K562 (cell line): ENCODE data around the gene ARID3B. TPM values are rescaled to one million over a fixed set of nuclear protein-coding genes. Genes with fewer than 3 reads are reported as not detected.

Source experiments
- ATAC-seq: fragments of 200-7000 bp; cut with Tn5 transposase; 3 replicates; pipeline ENCODE4 v1.9.1; 2020; ENCODE audit warnings: moderate library complexity
- BruUV-seq: library from RNA; stranded (reverse); fragments of 400-500 nt; replicated peaks from 2 replicates; lab custom pipeline; 2021; lab: Mats Ljungman, UMichigan
- CTCF ChIA-PET: fragments of 300-600 bp; formaldehyde crosslinking; extraction: SDS; loops from one replicate; lab custom pipeline; 2021; ENCODE audit warnings: low intra/inter-chr PET ratio; lab: Yijun Ruan, JAX
- POLR2A ChIA-PET: fragments of 300-600, 350-650 bp; sonication (Branson Sonifier 250); formaldehyde crosslinking; extraction: SDS; loops from one replicate; lab custom pipeline; 2021; ENCODE audit warnings: antibody characterized with exemption, inconsistent platforms; lab: Yijun Ruan, JAX
- DNase-seq, 4 experiments: peaks; one replicate each; pipeline versions ENCODE4 v3.0.0 to v3.0.0-alpha.2; 2011 to 2018; ENCODE audit warnings: low spot score in 3 of 4, mixed read lengths in 3 of 4; ENCODE audit errors: extremely low read depth in 1 of 4
- FAIRE-seq: peaks from 2 replicates; lab custom pipeline; 2011; peaks lifted over from hg19 to GRCh38; lab: Jason Lieb, UNC
- H2AFZ ChIP-seq: 2 replicates; pipeline ENCODE4 v1.6.0; 2011; ENCODE audit warnings: low read depth, low read length, control low read depth, inconsistent platforms
- H3K27ac ChIP-seq: fragments of 200-600 bp; 3 replicates; pipeline ENCODE4 v1.8.0; 2011; ENCODE audit warnings: low read depth, mild to moderate bottlenecking, control low read depth, inconsistent platforms, low read length, moderate library complexity, mixed read lengths; ENCODE audit errors: extremely low read depth
- H3K27me3 ChIP-seq, 2 experiments: fragments of 300-600 bp in 1 of 2; 2 replicates in 1 of 2; 3 replicates in 1 of 2; pipeline versions ENCODE4 v1.6.0 to v1.8.0; 2011; ENCODE audit warnings: inconsistent platforms in 2 of 2, low read length in 2 of 2, mild to moderate bottlenecking in 1 of 2, mixed read lengths in 1 of 2, moderate library complexity in 1 of 2; ENCODE audit not compliant: control insufficient read depth in 2 of 2, insufficient read depth in 2 of 2
- H3K36me3 ChIP-seq: fragments of 300-600 bp; 3 replicates; pipeline ENCODE4 v1.8.0; 2011; ENCODE audit warnings: mild to moderate bottlenecking, low read length, inconsistent platforms; ENCODE audit not compliant: control insufficient read depth, insufficient read depth
- H3K4me1 ChIP-seq, 2 experiments: fragments of 200-600 bp in 1 of 2; replicated peaks in 1 of 2; 2 replicates in 1 of 2; 3 replicates in 1 of 2; pipeline versions ENCODE4 v1.5.1 to v1.8.0; 2011; ENCODE audit warnings: inconsistent platforms in 2 of 2, low read length in 2 of 2, mild to moderate bottlenecking in 1 of 2, mixed read lengths in 1 of 2, moderate library complexity in 1 of 2; ENCODE audit not compliant: control insufficient read depth in 2 of 2, insufficient read depth in 2 of 2
- H3K4me2 ChIP-seq: 2 replicates; pipeline ENCODE4 v1.6.1; 2011; ENCODE audit warnings: low read length, control low read depth, inconsistent platforms, mixed read lengths; ENCODE audit not compliant: insufficient read depth
- H3K4me3 ChIP-seq: fragments of 200-600 bp; sonication (generic), shearing (Covaris generic); 2 replicates; pipeline ENCODE4 v1.5.1; 2016; ENCODE audit warnings: control low read depth, inconsistent platforms
- H3K79me2 ChIP-seq: fragments of 200-600 bp; 3 replicates; pipeline ENCODE4 v1.8.0; 2011; ENCODE audit warnings: low read length, inconsistent platforms; ENCODE audit not compliant: control insufficient read depth, insufficient read depth
- H3K9ac ChIP-seq, 2 experiments: 2 replicates each; pipeline versions ENCODE4 v1.6.0 to v1.6.1; 2011; ENCODE audit warnings: low read depth in 2 of 2, low read length in 2 of 2, control low read depth in 1 of 2, inconsistent platforms in 1 of 2, mild to moderate bottlenecking in 1 of 2, mixed read lengths in 1 of 2; ENCODE audit not compliant: insufficient read depth in 1 of 2
- H3K9me1 ChIP-seq: one replicate; pipeline ENCODE4 v1.6.0; 2011; ENCODE audit warnings: inconsistent platforms, mild to moderate bottlenecking, low read length, moderate library complexity; ENCODE audit not compliant: control insufficient read depth, insufficient read depth
- H3K9me3 ChIP-seq: replicated peaks from 2 replicates; pipeline ENCODE4 v1.5.1; 2011; ENCODE audit warnings: low read depth, low read length, inconsistent platforms; ENCODE audit not compliant: control insufficient read depth, insufficient read depth
- H4K20me1 ChIP-seq: replicated peaks from 2 replicates; pipeline ENCODE4 v1.6.1; 2011; ENCODE audit warnings: low read length, inconsistent platforms, mixed read lengths; ENCODE audit not compliant: control insufficient read depth, insufficient read depth
- ATF7 ChIP-seq: fragments of 450-650 bp; IDR thresholded peaks from 2 replicates; pipeline ENCODE4 v1.7.1; 2014; ENCODE audit warnings: mild to moderate bottlenecking, moderate library complexity
- CCNT2 ChIP-seq: IDR thresholded peaks from 2 replicates; pipeline ENCODE4 v1.6.1; 2011; ENCODE audit warnings: borderline replicate concordance, low read depth, mild to moderate bottlenecking, moderate library complexity, mixed read lengths, low read length; ENCODE audit not compliant: insufficient read length; ENCODE audit errors: extremely low read depth
- CSDE1 ChIP-seq, 2 experiments: fragments of 450-650 bp; IDR thresholded peaks; 2 replicates each; pipeline ENCODE4 v1.6.1; 2016; ENCODE audit warnings: mild to moderate bottlenecking in 1 of 2
- NR2F6 ChIP-seq: fragments of 450-650 bp; formaldehyde crosslinking; IDR thresholded peaks from 2 replicates; pipeline ENCODE4 v1.4.0; 2020; ENCODE audit warnings: mild to moderate bottlenecking
- POLR2G ChIP-seq: fragments of 200-400 bp; formaldehyde crosslinking; IDR thresholded peaks from 2 replicates; pipeline ENCODE4 v1.6.1; 2017; ENCODE audit warnings: low read depth, mild to moderate bottlenecking, antibody characterized with exemption, low read length, moderate library complexity
- TOE1 ChIP-seq, 2 experiments: fragments of 450-650 bp in 1 of 2; sonication (generic) in 1 of 2; formaldehyde crosslinking in 1 of 2; IDR thresholded peaks; 2 replicates each; pipeline versions ENCODE4 v1.7.1 to v1.8.0; 2016 to 2022; ENCODE audit warnings: borderline replicate concordance in 2 of 2, mild to moderate bottlenecking in 2 of 2, antibody characterized with exemption in 1 of 2, inconsistent platforms in 1 of 2, low read depth in 1 of 2, missing genetic modification reagents in 1 of 2, moderate library complexity in 1 of 2
- ZNF253 ChIP-seq: fragments of 250-450 bp; sonication (Bioruptor Pico); conservative IDR thresholded peaks from 2 replicates; pipeline ENCODE4 v1.6.1; 2021; ENCODE audit warnings: mild to moderate bottlenecking
- ZNF79 ChIP-seq: fragments of 250-450 bp; sonication (Bioruptor Pico); IDR thresholded peaks from 2 replicates; pipeline ENCODE4 v1.4.0; 2020; ENCODE audit warnings: low read depth, mild to moderate bottlenecking, moderate library complexity
- WGBS: fragments of 100-300 bp; shearing (Covaris generic); methylation state at CpG from one replicate; pipeline ENCODE4 v1.1.6; 2016; ENCODE audit warnings: low coverage, mixed read lengths; ENCODE audit not compliant: insufficient coverage; ENCODE audit errors: missing lambda C conversion rate; 5-methylcytosine and 5-hydroxymethylcytosine counted together
- in situ Hi-C: fragments of 300-500 bp; cut with MboI; formaldehyde crosslinking; loops from 4 replicates; pipeline ENCODE4 v1.15.0; 2018; ENCODE audit warnings: inconsistent platforms, mixed read lengths
- intact Hi-C: fragments of 100-400 bp; cut with micrococcal nuclease; formaldehyde crosslinking; loops from 2 replicates; pipeline ENCODE4 v1.14.2; 2022
- polyA plus RNA-seq, 8 experiments: library from polyadenylated mRNA; depleted of rRNA in 4 of 8; stranded (reverse) in 5 of 8; unstranded in 3 of 8; fragments of >200 nt; fragmentation: Nextera tagmentation in 2 of 8; fragmentation: Illumina TruSeq in 1 of 8; extraction: Ambion mirVana in 2 of 8; extraction: Trizol in 1 of 8; gene quantifications; 2 replicates each; pipeline versions ENCODE4 v1.2.1 to v1.2.3, GENCODE V29; 2011 to 2014; ENCODE audit warnings: inconsistent platforms in 1 of 8, missing spikeins in 1 of 8
- total RNA-seq, 7 experiments: library from RNA; depleted of rRNA in 6 of 7; stranded (reverse); fragments of >200 nt in 6 of 7; fragmentation: Illumina TruSeq in 2 of 7; extraction: Trizol in 2 of 7; gene quantifications; 2 replicates each; pipeline versions ENCODE4 v1.2.1 to v1.2.3, GENCODE V29; 2011 to 2021; ENCODE audit warnings: low replicate concordance in 1 of 7
- TF ChIP-seq, protein P1 (sequence below): conservative IDR thresholded peaks from 2 replicates; pipeline ENCODE4 v1.6.1; 2011; ENCODE audit warnings: low read depth, mild to moderate bottlenecking, low read length; ENCODE audit not compliant: control insufficient read depth

ARID3B gene
- total and polyA plus RNA-seq, 9 of the 15 experiments (the other 6 are each of a cell fraction or from before 2014, with no cell fraction given): 0.32 to 15.1 (median 7.1) TPM

DNA sequence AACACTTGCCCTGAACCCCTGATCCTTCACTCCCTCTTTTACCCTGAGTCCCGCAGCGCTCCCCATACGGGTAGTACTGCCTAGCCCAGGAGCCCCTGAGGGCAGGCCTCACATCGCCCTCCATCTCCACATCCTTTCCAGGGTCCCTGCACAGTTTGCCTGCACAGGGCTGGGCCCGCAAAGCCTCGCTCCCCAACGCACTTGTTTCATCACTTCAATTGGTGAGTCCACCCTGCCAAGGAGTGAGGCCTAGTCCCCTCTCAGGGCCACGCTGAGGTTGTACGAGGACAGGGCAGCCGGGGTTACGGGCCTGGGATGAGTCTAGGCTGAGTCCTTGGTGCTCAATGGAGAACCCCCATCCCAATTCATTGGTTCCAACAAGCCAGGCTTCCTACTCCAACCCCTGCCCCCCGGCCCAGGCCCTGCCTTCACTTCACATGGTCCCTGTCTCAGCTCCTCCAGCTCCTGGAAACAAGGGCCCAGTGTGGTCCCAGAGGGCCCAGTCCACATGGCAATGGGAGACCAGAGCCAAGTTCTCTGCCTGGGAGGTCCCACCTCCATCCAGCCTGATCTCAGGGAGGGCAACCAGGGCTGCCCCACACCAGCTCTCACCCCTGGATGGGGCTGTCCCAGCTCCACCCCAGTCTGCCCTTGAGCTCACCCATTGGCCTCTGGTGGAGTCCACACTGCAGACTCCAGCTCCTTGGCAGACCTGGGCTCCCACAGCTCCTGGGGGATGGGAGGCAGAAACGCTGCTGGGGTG is 62.2 kb downstream of the ARID3B start (continued):
- TF ChIP-seq ZNF253 (CRISPR knock-in tag): no peak
- TF ChIP-seq CCNT2: no peak
- TF ChIP-seq TOE1 (IDR thresholded peaks at IDR 0.05; ENCODE audit: borderline replicate concordance): no peak
- TF ChIP-seq TOE1 (CRISPR knock-in tag; IDR thresholded peaks at IDR 0.05; ENCODE audit: borderline replicate concordance, low read depth): no peak
- TF ChIP-seq, protein P1, sequence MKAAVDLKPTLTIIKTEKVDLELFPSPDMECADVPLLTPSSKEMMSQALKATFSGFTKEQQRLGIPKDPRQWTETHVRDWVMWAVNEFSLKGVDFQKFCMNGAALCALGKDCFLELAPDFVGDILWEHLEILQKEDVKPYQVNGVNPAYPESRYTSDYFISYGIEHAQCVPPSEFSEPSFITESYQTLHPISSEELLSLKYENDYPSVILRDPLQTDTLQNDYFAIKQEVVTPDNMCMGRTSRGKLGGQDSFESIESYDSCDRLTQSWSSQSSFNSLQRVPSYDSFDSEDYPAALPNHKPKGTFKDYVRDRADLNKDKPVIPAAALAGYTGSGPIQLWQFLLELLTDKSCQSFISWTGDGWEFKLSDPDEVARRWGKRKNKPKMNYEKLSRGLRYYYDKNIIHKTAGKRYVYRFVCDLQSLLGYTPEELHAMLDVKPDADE: no peak
- TF ChIP-seq, all 486 proteins: peak for 0

DNA sequence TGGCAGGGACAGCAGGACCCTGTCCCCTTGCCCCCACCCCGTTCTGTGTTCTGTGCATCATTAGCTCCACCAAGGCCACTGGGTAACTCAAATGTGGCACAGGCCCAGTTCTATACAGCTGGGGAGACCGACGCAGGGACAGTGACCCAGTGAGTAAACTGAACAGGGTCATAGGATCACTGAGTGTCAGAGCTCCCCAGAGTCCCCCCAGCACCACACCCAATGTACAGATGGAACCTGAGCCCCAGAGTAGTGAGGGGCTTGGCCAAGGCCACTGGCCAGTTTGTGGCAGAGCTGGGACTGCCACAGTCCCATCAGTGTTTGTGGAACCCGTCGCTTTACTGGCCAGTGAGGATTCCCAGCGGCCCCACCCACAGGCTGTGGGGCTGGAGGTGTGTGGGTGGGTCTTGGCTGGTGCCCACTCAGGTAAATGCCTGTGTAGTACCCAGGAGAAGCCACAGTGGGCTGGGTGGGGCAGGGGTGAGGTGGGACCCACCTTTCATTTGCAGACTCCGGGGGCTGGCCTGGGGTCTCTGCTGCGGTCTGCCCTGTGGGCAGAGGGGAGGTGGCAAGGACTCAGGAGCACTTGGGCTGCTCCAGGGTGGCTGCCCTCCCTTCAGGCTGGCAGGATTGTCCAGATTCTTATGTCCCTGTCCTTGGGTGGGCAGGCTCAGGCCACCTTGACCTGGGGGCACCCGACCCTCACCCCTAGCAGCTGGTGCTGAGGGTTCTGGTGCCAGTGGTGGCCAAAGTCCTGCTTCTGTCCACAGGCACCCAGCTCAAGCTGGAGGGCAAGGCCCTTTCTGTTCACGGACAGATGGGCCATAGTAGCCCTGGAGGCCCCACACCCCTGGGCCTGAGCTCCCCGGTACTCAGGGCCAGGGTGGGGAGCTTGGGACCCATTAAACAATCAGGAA is 63.0 kb downstream of the ARID3B start:
- TF ChIP-seq ATF7 (no peak), NR2F6 (CRISPR knock-in tag) (no peak), ZNF79 (no peak), CSDE1 (IDR thresholded peaks at IDR 0.05) (no peak), POLR2G (peak; percentile 9; the same call in 1 of the 2 replicates)
- TF ChIP-seq, all 486 proteins: peak for 1
- no peaks in the 10 kb centered on the region for H3K9me1 ChIP-seq
- peaks cover 0 to 11% of the 10 kb centered on the region in 2 experiments; a peak in 1 of 5 replicates for H3K27me3 ChIP-seq
- no peaks in the 10 kb centered on the region for H4K20me1 ChIP-seq
- in situ Hi-C loops (no loop called here), intact Hi-C loops (no loop called here)
- no peaks in the 10 kb centered on the region for H3K36me3 ChIP-seq
- H3K4me1 ChIP-seq: peaks cover 3 to 42% of the 10 kb centered on the region in 2 experiments; a peak in 4 of 5 replicates
- no peak overlapping the region for H3K27ac ChIP-seq
- peak overlapping the region in 1 of 2 experiments; percentile 5; a peak in 1 of 4 replicates for H3K9ac ChIP-seq
- H3K9me3 ChIP-seq: no peaks in the 10 kb centered on the region
- no peak overlapping the region for H2AFZ ChIP-seq
- CTCF ChIA-PET: no interaction called here
- no TSS peak for BruUV-seq
- no peak for DNase-seq
- H3K4me3 ChIP-seq: no peak overlapping the region
- no peak overlapping the region for H3K4me2 ChIP-seq
- peaks cover 9% of the 10 kb centered on the region for H3K79me2 ChIP-seq
- 68% methylated on average over 11 of the region's 11 CpGs for WGBS
- POLR2A ChIA-PET: interaction anchor here (0.5 to 8.4 kb wide), 6 partner anchors 9 to 960 kb away, joined by 3 to 111 read pairs (median 3); partner anchors contain the start of gene CLK3
- no peak for ATAC-seq
- FAIRE-seq: no peak
